ENCODE measurements around the gene CERK. TPM values are rescaled to one million over a fixed set of nuclear protein-coding genes. Genes with fewer than 3 reads are reported as not detected.

CERK gene
- total and polyA plus RNA-seq, 2 of the 8 experiments (the other 6 are each of a cell fraction or from before 2014, with no cell fraction given) = 26.6 to 59.0 TPM

- no peak overlapping the region for H2BK120ac ChIP-seq (replicated peaks; ENCODE audit: low read depth, low read length)
- no peaks in the 10 kb centered on the region for H3K23me2 ChIP-seq (ENCODE audit: low read depth, low read length)
- H3K14ac ChIP-seq (ENCODE audit: insufficient read length) = no peak overlapping the region
- no peaks in the 10 kb centered on the region for H3K79me2 ChIP-seq (ENCODE audit: control insufficient read depth in 1 of 2, insufficient read depth in 2 of 2, low read length in 2 of 2)
- no peak overlapping the region for H3K4ac ChIP-seq (replicated peaks; ENCODE audit: insufficient read length, low read depth, low read length)
- no peak overlapping the region for H3K4me2 ChIP-seq (ENCODE audit: insufficient read depth in 1 of 2, low read depth in 2 of 2, low read length in 2 of 2)
- H4K8ac ChIP-seq (ENCODE audit: extremely low read depth, insufficient read depth, low read length) = no peak overlapping the region
- no peak overlapping the region for H2AK5ac ChIP-seq (ENCODE audit: low read depth, low read length)
- H3K9ac ChIP-seq (replicated peaks in 1 of 4; ENCODE audit: extremely low read depth in 1 of 4, low read depth in 3 of 4, low read length in 3 of 4) = no peak overlapping the region
- no peaks in the 10 kb centered on the region; a peak in 1 of 7 replicates for H3K4me1 ChIP-seq (replicated peaks in 1 of 4; ENCODE audit: control insufficient read depth in 3 of 4, insufficient read depth in 4 of 4, low read length in 3 of 4)
- no peak overlapping the region for H3K23ac ChIP-seq (ENCODE audit: insufficient read length)
- no peak overlapping the region for H2BK20ac ChIP-seq (ENCODE audit: low read length)
- H2BK12ac ChIP-seq (ENCODE audit: low read depth, low read length) = no peak overlapping the region
- TF ChIP-seq CHD1 (IDR thresholded peaks at IDR 0.05; ENCODE audit: low read depth, low read length) = no peak
- TF ChIP-seq SP2 (IDR thresholded peaks at IDR 0.05; ENCODE audit: low read length) = no peak
- no peak for TF ChIP-seq SIX5 (IDR thresholded peaks at IDR 0.05; ENCODE audit: low read depth, low read length)
- TF ChIP-seq PHF8 (conservative IDR thresholded peaks at IDR 0.05; ENCODE audit: low read depth, low read length) = no peak
- TF ChIP-seq JUND (IDR thresholded peaks at IDR 0.05; ENCODE audit: low read length) = no peak
- TF ChIP-seq GABPA (IDR thresholded peaks at IDR 0.05; ENCODE audit: borderline replicate concordance, insufficient read depth, low read length) = no peak
- DNase-seq (ENCODE audit: low read depth in 1 of 2, low spot score in 2 of 2) = no peak
- H2BK5ac ChIP-seq (ENCODE audit: low read depth, low read length) = no peak overlapping the region; the same call in 1 of the 2 replicates
- WGBS, 2 experiments (ENCODE audit: extremely low coverage in 1 of 2, insufficient coverage in 1 of 2, insufficient read length in 1 of 2, insufficient replicate concordance in 2 of 2, low coverage in 1 of 2, low lambda C conversion rate in 2 of 2, missing lambda C conversion rate in 1 of 2) = 89% methylated on average over 17 of the region's 17 CpGs; no CpG with 5 or more reads in 1 of the 2 experiments
- CTCF ChIA-PET (ENCODE audit: partially characterized antibody) = interaction anchor here (0.6 to 0.8 kb wide), 2 partner anchors 9 to 105 kb away, joined by 3 read pairs; no protein-coding TSS in a partner anchor
- H2AFZ ChIP-seq (ENCODE audit: low read length) = no peak overlapping the region
- H3K4me3 ChIP-seq (ENCODE audit: extremely low read depth in 1 of 4, insufficient read depth in 2 of 4, low read depth in 3 of 4, low read length in 4 of 4) = no peak overlapping the region
- no peaks in the 10 kb centered on the region for H3K79me1 ChIP-seq (ENCODE audit: low read depth, low read length)
- peaks cover 2 to 5% of the 10 kb centered on the region in 2 experiments for H4K20me1 ChIP-seq (replicated peaks in 1 of 2; ENCODE audit: control insufficient read depth in 1 of 2, insufficient read depth in 2 of 2, low read length in 2 of 2)
- H4K91ac ChIP-seq (replicated peaks; ENCODE audit: insufficient read length, low read length) = no peak overlapping the region
- H3K27me3 ChIP-seq (replicated peaks in 1 of 4; ENCODE audit: control insufficient read depth in 3 of 4, extremely low read depth in 1 of 4, insufficient read depth in 3 of 4, low read length in 3 of 4) = no peaks in the 10 kb centered on the region
- no peak overlapping the region for H2BK15ac ChIP-seq (ENCODE audit: low read length)
- no peak overlapping the region for H3K56ac ChIP-seq (replicated peaks; ENCODE audit: insufficient read length, low read depth, low read length)
- POLR2A ChIA-PET (ENCODE audit: partially characterized antibody) = interaction anchor here (0.9 kb wide), 1 partner anchor 8 kb away, joined by 3 read pairs; no protein-coding TSS in a partner anchor
- no peaks in the 10 kb centered on the region for H3K9me3 ChIP-seq (ENCODE audit: insufficient read depth in 2 of 2, low read depth in 1 of 2, low read length in 1 of 2)
- H4K5ac ChIP-seq (ENCODE audit: insufficient read length, low read depth, low read length) = no peak overlapping the region
- H3K27ac ChIP-seq (ENCODE audit: low read depth, low read length) = no peak overlapping the region
- FAIRE-seq = no peak
- H3K18ac ChIP-seq (ENCODE audit: extremely low read depth, low read length) = no peak overlapping the region
- peaks cover 12 to 58% (median 30%) of the 10 kb centered on the region in 4 experiments; a peak in 6 of 8 replicates for H3K36me3 ChIP-seq (ENCODE audit: control insufficient read depth in 2 of 4, insufficient read depth in 4 of 4, low read length in 3 of 4)
Observed at GRCh38 chr22:46693634-46694415, 44.2 kb downstream of the CERK start.

Measured in H1 (cell line).